Gastrocnemius medialis (tissue), 4 donors: Measurements from ENCODE around the gene GRIN1.

Experiments used
- CTCF ChIP-seq, 5 experiments: fragments of 450-650 bp in 3 of 5; fragments of 200-600 bp in 2 of 5; sonication (generic) in 2 of 5; IDR thresholded peaks in 4 of 5; conservative IDR thresholded peaks in 1 of 5; 1 replicate in 4 of 5; 2 replicates in 1 of 5; pipeline ENCODE4 v1.5.1; 2016 to 2019; ENCODE audit warnings: antibody characterized with exemption in 5 of 5, mild to moderate bottlenecking in 3 of 5, moderate library complexity in 3 of 5
- POLR2A ChIP-seq, 2 donors: fragments of 450-650 bp; IDR thresholded peaks; one replicate each; pipeline ENCODE4 v1.6.1; 2017; ENCODE audit warnings: antibody characterized with exemption in 2 of 2, mild to moderate bottlenecking in 2 of 2, moderate library complexity in 2 of 2

DNA sequence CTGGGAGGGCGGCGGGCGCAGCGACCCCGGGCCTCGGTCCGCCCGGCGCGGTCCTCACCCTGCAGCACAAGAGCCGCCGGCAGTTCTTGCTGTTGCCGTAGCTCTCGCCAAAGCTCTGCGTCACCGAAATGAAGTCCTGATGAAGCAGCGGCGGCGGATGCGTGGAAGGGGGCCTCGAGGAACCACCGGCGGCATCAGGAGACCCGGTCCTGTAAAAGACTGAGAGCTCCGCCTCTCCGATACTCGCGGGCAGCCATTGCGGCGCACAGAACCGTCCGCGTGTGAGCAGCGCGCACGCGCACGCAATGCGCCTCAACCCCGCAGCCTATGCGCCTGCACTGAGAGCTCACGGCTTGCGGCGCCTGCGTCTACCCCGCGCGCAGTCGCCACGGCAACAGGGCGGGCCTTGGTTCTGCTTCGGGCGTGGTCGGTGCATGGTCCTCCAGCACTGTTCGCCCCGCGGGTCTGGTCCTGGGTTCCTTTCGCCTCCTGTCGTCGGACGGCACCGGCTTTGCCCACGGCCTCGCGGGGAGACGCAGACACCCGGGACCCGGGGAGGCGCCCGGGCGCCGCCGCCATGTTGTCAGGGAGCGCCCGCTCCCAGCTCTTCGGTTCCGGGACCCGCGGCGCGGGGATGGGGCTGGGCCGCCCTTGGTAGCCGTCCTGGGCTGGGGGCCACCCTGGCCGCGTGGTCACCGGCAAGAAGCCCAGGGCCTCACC lies 9.3 kb upstream of the GRIN1 start:
- TF ChIP-seq POLR2A (IDR thresholded peaks at IDR 0.05) (no peak), CTCF (IDR thresholded peaks at IDR 0.05 in 4 of 5, conservative IDR thresholded peaks at IDR 0.05 in 1 of 5) (no peak)
